Measurements from ENCODE around the gene ADSS1. TPM values are rescaled to one million over a fixed set of nuclear protein-coding genes. Genes with fewer than 3 reads are reported as not detected.

The ADSS1 gene
- total RNA-seq, 1 experiment from 2014 or later: 9.9 TPM

DNA sequence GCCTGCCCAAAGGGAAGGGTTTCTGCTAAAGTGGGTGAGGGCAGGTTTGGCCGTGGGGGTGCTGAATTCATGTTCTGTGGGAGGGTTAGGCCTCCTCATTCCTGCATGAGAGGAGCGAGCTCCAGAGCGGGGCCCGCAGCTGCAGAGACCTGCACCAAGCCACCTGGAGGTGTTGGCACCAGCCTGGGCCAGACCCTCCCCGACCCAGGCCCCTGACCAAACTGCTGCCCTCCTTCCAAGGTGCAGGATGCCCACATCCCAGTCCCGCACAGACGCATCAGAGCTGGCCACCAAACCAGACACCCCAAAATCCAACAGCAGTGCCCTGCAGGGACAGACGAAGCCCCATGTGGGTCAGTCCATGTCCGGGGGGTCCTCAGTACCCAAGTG lies 10.6 kb downstream of the ADSS1 start:
- no peak overlapping the region for H3K4me2 ChIP-seq (ENCODE audit: low read length)
- CTCF ChIA-PET: no interaction called here
- BruUV-seq (replicated peaks): no TSS peak

More for the DNA sequence above, 10.6 kb downstream of the ADSS1 start:
- H3K9ac ChIP-seq (ENCODE audit: low read length): no peak overlapping the region
- intact Hi-C loops (cut with micrococcal nuclease): no loop called here
- peaks cover 18 to 19% of the 10 kb centered on the region in 2 experiments for H3K4me1 ChIP-seq (ENCODE audit: control insufficient read depth in 1 of 2, insufficient read depth in 2 of 2, low read length in 2 of 2)
- H3K27me3 ChIP-seq (ENCODE audit: insufficient read depth, low read length): no peaks in the 10 kb centered on the region
- H3K4me3 ChIP-seq (replicated peaks in 1 of 2; ENCODE audit: low read depth in 1 of 2, low read length in 2 of 2): no peak overlapping the region
- H3K27ac ChIP-seq (ENCODE audit: low read depth, low read length): no peak overlapping the region
- no peaks in the 10 kb centered on the region for H3K36me3 ChIP-seq (ENCODE audit: control insufficient read depth in 1 of 2, insufficient read depth in 2 of 2, low read length in 2 of 2)
- H3K9me2 ChIP-seq (ENCODE audit: insufficient read depth): no peaks in the 10 kb centered on the region
- DNase-seq (ENCODE audit: low read depth, low spot score) (no peak), ATAC-seq (no peak)
- H4K20me1 ChIP-seq (ENCODE audit: insufficient read depth): no peaks in the 10 kb centered on the region
- ChIA-PET POLR2A (no interaction called here), RAD21 (ENCODE audit: low non-redundant PET in 1 of 2, low total read pairs in 2 of 2, uncharacterized antibody in 2 of 2, unreplicated experiment in 2 of 2) (no interaction called here)
- H3K79me2 ChIP-seq (ENCODE audit: insufficient read depth, low read length): no peaks in the 10 kb centered on the region
- TF ChIP-seq, protein P1, sequence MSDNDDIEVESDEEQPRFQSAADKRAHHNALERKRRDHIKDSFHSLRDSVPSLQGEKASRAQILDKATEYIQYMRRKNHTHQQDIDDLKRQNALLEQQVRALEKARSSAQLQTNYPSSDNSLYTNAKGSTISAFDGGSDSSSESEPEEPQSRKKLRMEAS (IDR thresholded peaks at IDR 0.05): no peak
- no peak for TF ChIP-seq TCF7L2 (IDR thresholded peaks at IDR 0.05; ENCODE audit: borderline replicate concordance, extremely low read depth, insufficient read depth, insufficient read length)
- TF ChIP-seq YY1 (IDR thresholded peaks at IDR 0.05; ENCODE audit: extremely low read depth, insufficient replicate concordance, low read depth, low read length): no peak
- TF ChIP-seq RAD21 (IDR thresholded peaks at IDR 0.05; ENCODE audit: low read depth): no peak
- no peak for TF ChIP-seq SIN3A (IDR thresholded peaks at IDR 0.05; ENCODE audit: low read depth)
- TF ChIP-seq CEBPB (IDR thresholded peaks at IDR 0.05; ENCODE audit: low read depth): no peak
- no peak for TF ChIP-seq JUND (IDR thresholded peaks at IDR 0.05)
- TF ChIP-seq ELF1 (IDR thresholded peaks at IDR 0.05; ENCODE audit: borderline replicate concordance, low read depth): no peak
- TF ChIP-seq POLR2AphosphoS5 (IDR thresholded peaks at IDR 0.05; ENCODE audit: low read depth, low read length): no peak
- TF ChIP-seq, protein P2, sequence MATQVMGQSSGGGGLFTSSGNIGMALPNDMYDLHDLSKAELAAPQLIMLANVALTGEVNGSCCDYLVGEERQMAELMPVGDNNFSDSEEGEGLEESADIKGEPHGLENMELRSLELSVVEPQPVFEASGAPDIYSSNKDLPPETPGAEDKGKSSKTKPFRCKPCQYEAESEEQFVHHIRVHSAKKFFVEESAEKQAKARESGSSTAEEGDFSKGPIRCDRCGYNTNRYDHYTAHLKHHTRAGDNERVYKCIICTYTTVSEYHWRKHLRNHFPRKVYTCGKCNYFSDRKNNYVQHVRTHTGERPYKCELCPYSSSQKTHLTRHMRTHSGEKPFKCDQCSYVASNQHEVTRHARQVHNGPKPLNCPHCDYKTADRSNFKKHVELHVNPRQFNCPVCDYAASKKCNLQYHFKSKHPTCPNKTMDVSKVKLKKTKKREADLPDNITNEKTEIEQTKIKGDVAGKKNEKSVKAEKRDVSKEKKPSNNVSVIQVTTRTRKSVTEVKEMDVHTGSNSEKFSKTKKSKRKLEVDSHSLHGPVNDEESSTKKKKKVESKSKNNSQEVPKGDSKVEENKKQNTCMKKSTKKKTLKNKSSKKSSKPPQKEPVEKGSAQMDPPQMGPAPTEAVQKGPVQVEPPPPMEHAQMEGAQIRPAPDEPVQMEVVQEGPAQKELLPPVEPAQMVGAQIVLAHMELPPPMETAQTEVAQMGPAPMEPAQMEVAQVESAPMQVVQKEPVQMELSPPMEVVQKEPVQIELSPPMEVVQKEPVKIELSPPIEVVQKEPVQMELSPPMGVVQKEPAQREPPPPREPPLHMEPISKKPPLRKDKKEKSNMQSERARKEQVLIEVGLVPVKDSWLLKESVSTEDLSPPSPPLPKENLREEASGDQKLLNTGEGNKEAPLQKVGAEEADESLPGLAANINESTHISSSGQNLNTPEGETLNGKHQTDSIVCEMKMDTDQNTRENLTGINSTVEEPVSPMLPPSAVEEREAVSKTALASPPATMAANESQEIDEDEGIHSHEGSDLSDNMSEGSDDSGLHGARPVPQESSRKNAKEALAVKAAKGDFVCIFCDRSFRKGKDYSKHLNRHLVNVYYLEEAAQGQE (IDR thresholded peaks at IDR 0.05; ENCODE audit: low read depth): no peak
- TF ChIP-seq, protein P3, sequence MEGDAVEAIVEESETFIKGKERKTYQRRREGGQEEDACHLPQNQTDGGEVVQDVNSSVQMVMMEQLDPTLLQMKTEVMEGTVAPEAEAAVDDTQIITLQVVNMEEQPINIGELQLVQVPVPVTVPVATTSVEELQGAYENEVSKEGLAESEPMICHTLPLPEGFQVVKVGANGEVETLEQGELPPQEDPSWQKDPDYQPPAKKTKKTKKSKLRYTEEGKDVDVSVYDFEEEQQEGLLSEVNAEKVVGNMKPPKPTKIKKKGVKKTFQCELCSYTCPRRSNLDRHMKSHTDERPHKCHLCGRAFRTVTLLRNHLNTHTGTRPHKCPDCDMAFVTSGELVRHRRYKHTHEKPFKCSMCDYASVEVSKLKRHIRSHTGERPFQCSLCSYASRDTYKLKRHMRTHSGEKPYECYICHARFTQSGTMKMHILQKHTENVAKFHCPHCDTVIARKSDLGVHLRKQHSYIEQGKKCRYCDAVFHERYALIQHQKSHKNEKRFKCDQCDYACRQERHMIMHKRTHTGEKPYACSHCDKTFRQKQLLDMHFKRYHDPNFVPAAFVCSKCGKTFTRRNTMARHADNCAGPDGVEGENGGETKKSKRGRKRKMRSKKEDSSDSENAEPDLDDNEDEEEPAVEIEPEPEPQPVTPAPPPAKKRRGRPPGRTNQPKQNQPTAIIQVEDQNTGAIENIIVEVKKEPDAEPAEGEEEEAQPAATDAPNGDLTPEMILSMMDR (IDR thresholded peaks at IDR 0.05 in 2 of 3, conservative IDR thresholded peaks at IDR 0.05 in 1 of 3; ENCODE audit: borderline replicate concordance in 1 of 3, insufficient read depth in 1 of 3, low read depth in 2 of 3, low read length in 2 of 3): no peak
- no peak for TF ChIP-seq EZH2phosphoT487 (IDR thresholded peaks at IDR 0.05; ENCODE audit: borderline replicate concordance)
- TF ChIP-seq, protein P4, sequence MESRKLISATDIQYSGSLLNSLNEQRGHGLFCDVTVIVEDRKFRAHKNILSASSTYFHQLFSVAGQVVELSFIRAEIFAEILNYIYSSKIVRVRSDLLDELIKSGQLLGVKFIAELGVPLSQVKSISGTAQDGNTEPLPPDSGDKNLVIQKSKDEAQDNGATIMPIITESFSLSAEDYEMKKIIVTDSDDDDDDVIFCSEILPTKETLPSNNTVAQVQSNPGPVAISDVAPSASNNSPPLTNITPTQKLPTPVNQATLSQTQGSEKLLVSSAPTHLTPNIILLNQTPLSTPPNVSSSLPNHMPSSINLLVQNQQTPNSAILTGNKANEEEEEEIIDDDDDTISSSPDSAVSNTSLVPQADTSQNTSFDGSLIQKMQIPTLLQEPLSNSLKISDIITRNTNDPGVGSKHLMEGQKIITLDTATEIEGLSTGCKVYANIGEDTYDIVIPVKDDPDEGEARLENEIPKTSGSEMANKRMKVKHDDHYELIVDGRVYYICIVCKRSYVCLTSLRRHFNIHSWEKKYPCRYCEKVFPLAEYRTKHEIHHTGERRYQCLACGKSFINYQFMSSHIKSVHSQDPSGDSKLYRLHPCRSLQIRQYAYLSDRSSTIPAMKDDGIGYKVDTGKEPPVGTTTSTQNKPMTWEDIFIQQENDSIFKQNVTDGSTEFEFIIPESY (IDR thresholded peaks at IDR 0.05; ENCODE audit: extremely low read depth, insufficient replicate concordance, low read length): no peak
- TF ChIP-seq FOSL1 (IDR thresholded peaks at IDR 0.05; ENCODE audit: low read depth): no peak
- no peak for TF ChIP-seq SP1 (IDR thresholded peaks at IDR 0.05; ENCODE audit: low read depth)
- TF ChIP-seq ZNF274 (IDR thresholded peaks at IDR 0.05; ENCODE audit: low read depth, low read length): no peak
- H3K9me3 ChIP-seq (ENCODE audit: control insufficient read depth in 1 of 2, insufficient read depth in 1 of 2, low read depth in 1 of 2, low read length in 2 of 2): no peaks in the 10 kb centered on the region
- no peak overlapping the region for H2AFZ ChIP-seq (ENCODE audit: low read depth, low read length, poor library complexity, severe bottlenecking)
